ENCODE results near the gene TBC1D1. TPM values are rescaled to one million over a fixed set of nuclear protein-coding genes. Genes with fewer than 3 reads are reported as not detected.

TBC1D1 gene
- polyA plus RNA-seq, 1 experiment = 50.7 TPM

DNA sequence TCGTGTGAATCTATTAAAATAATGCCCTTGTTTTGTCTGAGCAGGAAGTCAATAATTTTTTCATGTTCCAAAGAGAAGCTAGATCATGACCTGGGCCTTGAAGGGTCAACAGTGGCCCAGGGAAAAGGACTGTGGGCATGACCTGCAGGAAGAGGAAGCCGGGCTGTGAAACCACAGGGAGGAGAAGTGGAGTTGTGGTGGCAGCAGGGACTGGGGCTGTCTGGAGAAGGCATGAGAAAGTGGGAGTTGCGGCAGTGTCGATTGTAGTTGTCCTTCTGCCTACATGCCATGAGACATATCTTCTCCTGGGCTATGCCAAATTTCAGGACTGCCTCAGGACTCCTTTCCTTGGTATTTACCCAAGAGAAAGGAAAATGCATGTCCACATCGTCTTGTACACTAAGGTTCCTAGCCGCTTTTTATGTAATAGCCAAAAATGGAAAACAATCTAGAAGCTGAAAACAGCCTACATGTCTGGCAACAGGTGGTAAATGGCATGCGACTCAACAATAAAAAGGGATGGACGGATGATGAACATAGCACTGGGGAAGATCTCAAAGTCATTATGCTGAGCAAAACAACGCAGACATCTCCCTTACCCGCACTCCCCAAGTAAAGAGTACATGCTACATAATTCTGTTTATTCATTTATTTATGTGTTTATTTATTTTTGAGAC lies 55.8 kb downstream of the TBC1D1 start:
- POLR2A ChIA-PET = no interaction called here
- Histone ChIP-seq H3K27me3 (ENCODE audit: control insufficient read depth, insufficient read depth, low read length) (peaks cover 8% of the 10 kb centered on the region), H3K4me3 (ENCODE audit: low read depth, low read length) (no peak overlapping the region), H3K27ac (ENCODE audit: low read depth, low read length) (no peak overlapping the region), H3K9me3 (ENCODE audit: control insufficient read depth, insufficient read depth, low read length) (no peaks in the 10 kb centered on the region)
- DNase-seq (ENCODE audit: low read depth, low spot score) = no peak
- TF ChIP-seq, protein P1, sequence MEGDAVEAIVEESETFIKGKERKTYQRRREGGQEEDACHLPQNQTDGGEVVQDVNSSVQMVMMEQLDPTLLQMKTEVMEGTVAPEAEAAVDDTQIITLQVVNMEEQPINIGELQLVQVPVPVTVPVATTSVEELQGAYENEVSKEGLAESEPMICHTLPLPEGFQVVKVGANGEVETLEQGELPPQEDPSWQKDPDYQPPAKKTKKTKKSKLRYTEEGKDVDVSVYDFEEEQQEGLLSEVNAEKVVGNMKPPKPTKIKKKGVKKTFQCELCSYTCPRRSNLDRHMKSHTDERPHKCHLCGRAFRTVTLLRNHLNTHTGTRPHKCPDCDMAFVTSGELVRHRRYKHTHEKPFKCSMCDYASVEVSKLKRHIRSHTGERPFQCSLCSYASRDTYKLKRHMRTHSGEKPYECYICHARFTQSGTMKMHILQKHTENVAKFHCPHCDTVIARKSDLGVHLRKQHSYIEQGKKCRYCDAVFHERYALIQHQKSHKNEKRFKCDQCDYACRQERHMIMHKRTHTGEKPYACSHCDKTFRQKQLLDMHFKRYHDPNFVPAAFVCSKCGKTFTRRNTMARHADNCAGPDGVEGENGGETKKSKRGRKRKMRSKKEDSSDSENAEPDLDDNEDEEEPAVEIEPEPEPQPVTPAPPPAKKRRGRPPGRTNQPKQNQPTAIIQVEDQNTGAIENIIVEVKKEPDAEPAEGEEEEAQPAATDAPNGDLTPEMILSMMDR (IDR thresholded peaks at IDR 0.05; ENCODE audit: low read depth, low read length) = no peak
- CTCF ChIA-PET = no interaction called here

DNA sequence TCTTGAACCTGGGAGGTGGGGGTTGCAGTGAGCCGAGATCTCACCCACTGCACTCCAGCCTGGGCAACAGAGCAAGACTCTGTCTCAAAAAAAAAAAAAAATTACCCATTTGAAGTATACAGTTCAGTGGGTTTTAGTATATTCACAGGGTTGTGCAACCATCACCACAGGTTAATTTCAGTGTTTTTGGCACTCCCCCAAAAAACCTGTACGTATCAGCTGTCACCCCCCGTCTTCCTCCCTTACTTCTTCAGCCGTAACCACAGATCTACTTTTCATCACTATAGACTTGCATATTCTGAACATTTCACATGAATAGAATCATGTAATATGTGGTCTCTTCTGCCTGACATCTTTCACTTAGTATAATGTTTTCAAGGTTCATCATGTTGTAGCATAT lies 57.7 kb downstream of the TBC1D1 start:
- DNase-seq (ENCODE audit: low read depth, low spot score) = no peak
- TF ChIP-seq, protein P1 (IDR thresholded peaks at IDR 0.05; ENCODE audit: low read depth, low read length) = no peak
- POLR2A ChIA-PET = no interaction called here
- no peaks in the 10 kb centered on the region for H3K9me3 ChIP-seq (ENCODE audit: control insufficient read depth, insufficient read depth, low read length)
- peaks cover 12% of the 10 kb centered on the region for H3K27me3 ChIP-seq (ENCODE audit: control insufficient read depth, insufficient read depth, low read length)
- no peak overlapping the region for H3K4me3 ChIP-seq (ENCODE audit: low read depth, low read length)
- no peak overlapping the region for H3K27ac ChIP-seq (ENCODE audit: low read depth, low read length)
- CTCF ChIA-PET = no interaction called here

DNA sequence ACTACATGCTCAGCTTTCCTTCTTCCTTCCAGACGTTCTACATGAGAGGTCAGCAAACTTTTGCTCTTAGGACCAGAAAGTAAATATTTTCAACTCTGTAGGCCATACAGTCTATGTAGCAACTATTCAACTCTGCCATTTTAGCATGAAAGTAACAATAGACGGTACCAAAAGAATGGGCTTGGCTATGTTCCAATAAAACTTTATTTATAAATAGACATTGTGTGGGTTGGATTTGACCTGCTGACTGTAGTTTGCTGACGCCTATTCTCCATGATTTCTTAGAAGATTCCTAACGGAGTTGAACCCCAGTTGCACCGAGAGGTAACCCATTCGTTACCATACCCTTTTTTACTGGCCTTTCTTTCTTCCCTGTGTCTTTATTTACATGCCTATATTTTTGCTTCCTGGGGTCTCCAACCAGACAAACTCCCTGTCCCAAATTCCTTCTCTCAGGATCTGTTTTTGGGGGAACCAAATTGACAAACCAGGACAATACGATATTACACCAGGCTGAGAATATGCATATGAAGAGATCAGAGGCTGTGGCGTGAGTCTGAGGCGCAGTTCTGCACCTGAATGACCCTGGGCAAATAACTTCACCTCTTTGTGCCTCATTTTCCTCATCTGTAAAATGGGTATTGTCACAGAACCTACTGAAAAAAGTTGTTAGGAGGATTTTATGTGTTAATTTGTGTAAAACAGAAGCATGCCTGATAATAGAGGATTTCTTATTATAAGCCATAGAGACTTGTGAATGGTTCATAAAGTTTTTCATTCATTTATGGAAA lies 58.9 kb downstream of the TBC1D1 start:
- Histone ChIP-seq H3K9me3 (ENCODE audit: control insufficient read depth, insufficient read depth, low read length) (no peaks in the 10 kb centered on the region), H3K4me3 (ENCODE audit: low read depth, low read length) (no peak overlapping the region), H3K27me3 (ENCODE audit: control insufficient read depth, insufficient read depth, low read length) (peaks cover 12% of the 10 kb centered on the region), H3K27ac (ENCODE audit: low read depth, low read length) (no peak overlapping the region)
- TF ChIP-seq, protein P1 (IDR thresholded peaks at IDR 0.05; ENCODE audit: low read depth, low read length) = no peak
- POLR2A ChIA-PET = no interaction called here
- DNase-seq (ENCODE audit: low read depth, low spot score) = no peak
- CTCF ChIA-PET = no interaction called here

DNA sequence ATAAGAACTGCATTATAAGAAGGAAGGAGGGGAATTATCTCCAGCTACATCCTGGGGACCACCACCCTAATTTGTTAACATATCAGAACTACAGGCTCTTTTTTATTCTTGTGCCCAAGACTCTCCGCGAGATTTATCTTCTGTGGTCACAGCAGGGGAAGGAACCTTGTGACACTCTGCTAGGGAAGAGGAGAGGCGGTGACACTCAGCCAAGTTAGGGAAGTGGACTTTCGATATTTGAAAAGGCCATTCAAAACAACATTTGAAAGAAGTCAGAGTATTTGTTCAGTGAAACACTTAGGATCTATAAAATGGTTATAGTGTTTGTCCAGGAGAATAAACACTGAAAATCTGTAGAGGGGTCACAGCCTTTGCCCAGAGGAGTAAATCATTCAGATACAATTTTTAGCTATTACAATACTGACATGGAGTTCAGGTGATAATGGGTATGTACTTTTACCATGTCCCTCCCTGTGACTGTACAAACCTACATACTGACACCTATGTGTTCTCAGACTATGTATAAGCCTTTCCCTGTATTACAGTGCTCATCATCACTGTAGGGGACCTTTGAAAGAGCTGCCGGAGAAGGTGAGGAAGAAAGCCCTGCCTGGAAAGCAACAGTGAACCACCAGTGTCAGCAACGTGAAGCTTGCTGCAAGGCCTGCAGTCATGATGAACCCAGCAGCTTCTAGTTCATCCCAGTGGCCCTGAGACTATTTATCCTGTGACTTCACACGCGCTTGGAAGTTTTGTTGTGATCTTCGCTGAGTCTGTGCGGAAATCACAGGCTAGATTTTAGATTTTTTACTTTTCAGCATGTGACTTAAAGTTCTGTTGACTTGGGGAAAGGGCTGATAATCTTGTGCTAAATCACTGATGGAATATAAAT lies 60.8 kb downstream of the TBC1D1 start:
- CTCF ChIA-PET = no interaction called here
- no peak overlapping the region for H3K4me3 ChIP-seq (ENCODE audit: low read depth, low read length)
- peaks cover 12% of the 10 kb centered on the region for H3K27me3 ChIP-seq (ENCODE audit: control insufficient read depth, insufficient read depth, low read length)
- H3K9me3 ChIP-seq (ENCODE audit: control insufficient read depth, insufficient read depth, low read length) = no peaks in the 10 kb centered on the region
- POLR2A ChIA-PET = no interaction called here
- TF ChIP-seq, protein P1 (IDR thresholded peaks at IDR 0.05; ENCODE audit: low read depth, low read length) = no peak
- no peak for DNase-seq (ENCODE audit: low read depth, low spot score)
- H3K27ac ChIP-seq (ENCODE audit: low read depth, low read length) = no peak overlapping the region

Measured in AG04450 (cell line).